Forelimb muscle (tissue), 1 donor: ENCODE data around the gene C2CD2L. TPM values are rescaled to one million over a fixed set of nuclear protein-coding genes. Genes with fewer than 3 reads are reported as not detected.
"Not testable (repeated sequence)": the region's sequence is repeated elsewhere in the genome, so short reads cannot be mapped to it uniquely, and the experiment has no call there.

Experiments used
- DNase-seq: peaks from one replicate; pipeline ENCODE4 v3.0.0-alpha.2; 2013; ENCODE audit warnings: low read depth
- polyA plus RNA-seq: library from polyadenylated mRNA; unstranded; fragments of 120-200 nt; gene quantifications from one replicate; pipeline ENCODE4 v1.2.1, GENCODE V29; 2013; ENCODE audit not compliant: insufficient read length

C2CD2L gene
- polyA plus RNA-seq, 1 donor = 6.5 TPM

DNA sequence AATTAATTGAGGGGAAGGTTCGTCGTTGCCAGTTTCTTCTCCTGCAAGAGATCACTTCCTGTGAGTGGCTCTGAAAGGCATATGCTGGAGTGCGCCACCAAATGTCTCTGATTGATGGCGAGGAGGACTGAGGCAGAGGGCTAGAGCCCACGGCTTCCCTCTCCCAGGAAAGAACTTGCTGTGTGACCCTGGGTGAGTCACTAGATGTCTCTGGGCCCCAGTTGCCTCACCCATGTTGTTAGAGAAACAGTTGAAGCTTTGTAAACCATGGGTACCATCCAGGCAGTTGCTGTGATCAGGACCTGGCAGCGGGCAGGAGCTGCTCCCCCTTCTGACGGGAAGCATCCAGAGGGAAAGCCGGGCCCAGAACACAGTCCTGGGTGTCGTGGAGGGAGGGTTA is 44.9 kb downstream of the C2CD2L start:
- DNase-seq = no peak

GRCh38 chr11:119152604-119153003 is 45.5 kb downstream of the C2CD2L start:
- DNase-seq = no peak

DNA sequence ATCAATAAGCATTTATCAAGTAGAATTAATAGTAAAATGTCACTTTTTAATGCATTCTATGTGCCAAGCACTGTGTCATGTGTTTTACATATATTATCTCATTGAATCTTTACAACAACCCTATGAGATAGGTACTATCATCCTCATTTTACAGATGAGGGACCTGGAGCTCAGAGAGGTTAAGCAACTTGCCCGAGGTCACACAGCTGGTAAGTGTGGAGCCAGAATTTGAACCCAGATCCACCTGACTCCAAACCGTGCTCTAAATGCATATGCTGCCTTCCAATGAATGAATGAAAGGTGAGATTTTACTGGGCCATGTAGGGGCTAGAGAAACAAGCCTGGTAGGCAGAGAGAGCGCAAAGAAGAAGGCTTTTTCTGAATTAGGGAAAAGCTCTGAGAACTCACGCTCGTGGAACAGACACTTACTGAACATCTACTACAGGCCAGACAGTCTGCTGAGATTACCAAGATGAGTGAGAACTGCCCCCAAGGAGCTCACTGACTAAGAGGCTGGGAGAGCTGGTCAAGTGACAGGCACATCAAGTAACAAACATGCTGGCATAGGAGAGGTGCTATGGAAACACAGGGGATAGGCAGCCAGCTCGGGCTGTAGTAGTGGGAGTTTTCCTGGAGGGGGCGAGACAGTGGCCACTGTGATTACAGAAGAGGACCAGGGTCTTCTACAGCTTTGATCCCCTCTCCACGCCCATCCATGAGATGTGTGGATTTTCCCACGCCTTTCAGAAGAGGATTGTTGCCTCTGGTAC is 46.1 kb downstream of the C2CD2L start:
- no peak for DNase-seq

DNA sequence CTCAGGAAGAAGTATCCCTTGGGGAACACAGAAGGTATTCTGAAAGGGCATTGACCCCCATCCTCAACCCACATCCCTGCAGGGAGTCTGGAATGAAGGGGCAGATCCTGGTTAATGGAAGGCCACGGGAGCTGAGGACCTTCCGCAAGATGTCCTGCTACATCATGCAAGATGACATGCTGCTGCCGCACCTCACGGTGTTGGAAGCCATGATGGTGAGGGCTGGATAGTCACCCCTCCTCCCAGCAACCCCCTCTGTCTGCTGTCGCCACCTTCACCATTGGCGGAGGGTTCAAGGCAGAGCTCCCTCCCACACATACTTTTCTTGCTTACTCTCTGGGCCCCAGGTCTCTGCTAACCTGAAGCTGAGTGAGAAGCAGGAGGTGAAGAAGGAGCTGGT is 47.0 kb downstream of the C2CD2L start:
- no peak for DNase-seq

DNA sequence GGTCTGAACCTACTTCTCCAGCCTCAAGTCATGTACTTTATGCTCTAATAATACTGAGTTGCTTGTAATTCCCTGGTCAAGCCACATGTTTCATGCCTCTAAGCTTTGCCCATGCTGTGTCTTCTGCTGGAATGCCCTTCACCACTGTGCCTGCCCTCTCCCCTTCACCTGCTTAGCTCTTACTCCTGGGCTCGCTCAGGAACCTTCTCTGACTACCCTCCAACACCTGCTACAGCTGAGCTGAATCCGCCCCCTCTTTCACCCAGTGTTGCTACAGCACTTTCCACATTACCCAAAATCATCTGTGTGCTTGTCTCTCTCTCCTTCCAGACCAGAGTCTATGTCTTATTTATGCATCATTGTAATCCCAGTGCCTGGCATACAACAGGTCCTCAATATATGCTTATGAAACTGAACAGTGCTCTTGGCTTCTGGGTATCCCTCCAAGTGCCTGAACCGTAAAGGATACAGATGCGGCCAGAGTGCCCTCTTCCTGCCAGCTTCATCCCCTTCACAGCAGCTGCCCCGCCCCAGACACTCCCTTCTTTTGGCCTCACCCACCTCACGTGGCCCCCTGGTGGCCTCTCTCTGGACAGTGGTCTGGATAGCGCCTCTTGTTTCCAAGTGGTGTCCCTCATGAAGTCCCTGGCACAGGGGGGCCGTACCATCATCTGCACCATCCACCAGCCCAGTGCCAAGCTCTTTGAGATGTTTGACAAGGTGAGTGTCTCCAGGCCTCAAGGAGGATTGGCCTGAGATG is 48.8 kb downstream of the C2CD2L start:
- no peak for DNase-seq

DNA sequence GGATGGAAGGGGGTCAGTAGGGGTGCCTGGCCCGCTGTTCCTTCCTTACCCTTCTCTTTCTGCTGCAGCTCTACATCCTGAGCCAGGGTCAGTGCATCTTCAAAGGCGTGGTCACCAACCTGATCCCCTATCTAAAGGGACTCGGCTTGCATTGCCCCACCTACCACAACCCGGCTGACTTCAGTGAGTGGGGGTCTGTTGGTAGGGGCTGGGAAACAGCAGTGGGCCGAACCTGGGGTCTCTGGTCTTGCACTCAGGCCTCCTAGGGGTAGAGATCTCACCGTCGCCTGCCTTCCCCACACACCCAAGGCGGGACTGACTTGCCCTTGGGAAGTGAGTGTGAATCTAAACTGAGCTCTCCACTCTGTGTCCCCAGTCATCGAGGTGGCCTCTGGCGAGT is 49.4 kb downstream of the C2CD2L start:
- no peak for DNase-seq

GRCh38 chr11:119157063-119157462 is 49.9 kb downstream of the C2CD2L start:
- DNase-seq = no peak

- DNase-seq = no peak
Measured at GRCh38 chr11:119158467-119158866, 51.3 kb downstream of the C2CD2L start.

DNA sequence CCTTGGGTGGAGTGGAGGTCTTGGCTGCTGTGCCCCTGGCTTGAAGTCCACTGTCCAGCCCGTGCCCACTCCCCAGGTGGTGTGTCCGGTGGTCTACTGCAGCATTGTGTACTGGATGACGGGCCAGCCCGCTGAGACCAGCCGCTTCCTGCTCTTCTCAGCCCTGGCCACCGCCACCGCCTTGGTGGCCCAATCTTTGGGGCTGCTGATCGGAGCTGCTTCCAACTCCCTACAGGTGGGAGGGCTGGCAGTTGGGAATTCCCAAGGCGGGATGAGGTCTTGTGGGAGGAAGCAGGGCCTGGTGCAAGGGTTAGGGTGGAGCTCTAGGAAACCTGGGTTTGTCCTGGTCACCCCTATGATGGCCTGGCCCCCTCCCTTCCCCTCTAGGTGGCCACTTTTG is 53.0 kb downstream of the C2CD2L start:
- DNase-seq = no peak

- no peak for DNase-seq
Measured at GRCh38 chr11:119161871-119162270, 54.7 kb downstream of the C2CD2L start.

DNA sequence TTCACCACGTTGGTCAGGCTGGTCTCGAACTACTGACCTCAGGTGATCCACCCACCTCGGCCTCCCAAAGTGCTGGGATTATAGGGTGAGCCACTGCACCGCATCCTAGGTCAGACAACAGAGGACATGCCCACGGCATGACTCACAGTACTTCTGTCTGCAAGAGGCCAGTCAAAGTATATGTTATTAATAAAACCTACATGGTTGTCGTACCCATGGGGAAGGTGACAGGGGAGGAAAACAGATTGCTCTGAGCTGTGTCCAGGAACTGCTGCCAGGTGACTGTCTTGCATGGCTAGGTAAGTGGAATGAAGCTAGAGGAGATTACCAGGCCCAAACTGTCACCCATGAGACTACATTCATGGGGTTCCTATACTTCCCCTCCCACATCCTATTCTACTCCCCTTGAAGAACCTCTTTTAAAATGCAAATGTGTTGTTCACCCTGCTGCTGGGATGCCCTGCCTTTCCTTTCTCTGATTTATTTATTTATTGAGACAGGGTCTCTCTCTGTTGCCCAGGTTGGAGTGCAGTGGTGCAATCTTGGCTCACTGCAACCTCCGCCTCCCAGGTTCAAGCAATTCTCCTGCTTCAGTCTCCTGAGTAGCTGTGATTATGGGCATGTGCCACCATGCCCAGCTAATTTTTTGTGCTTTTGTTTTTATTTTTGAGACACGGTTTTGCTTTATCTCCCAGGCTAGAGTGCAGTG is 59.4 kb downstream of the C2CD2L start:
- DNase-seq = no peak

DNA sequence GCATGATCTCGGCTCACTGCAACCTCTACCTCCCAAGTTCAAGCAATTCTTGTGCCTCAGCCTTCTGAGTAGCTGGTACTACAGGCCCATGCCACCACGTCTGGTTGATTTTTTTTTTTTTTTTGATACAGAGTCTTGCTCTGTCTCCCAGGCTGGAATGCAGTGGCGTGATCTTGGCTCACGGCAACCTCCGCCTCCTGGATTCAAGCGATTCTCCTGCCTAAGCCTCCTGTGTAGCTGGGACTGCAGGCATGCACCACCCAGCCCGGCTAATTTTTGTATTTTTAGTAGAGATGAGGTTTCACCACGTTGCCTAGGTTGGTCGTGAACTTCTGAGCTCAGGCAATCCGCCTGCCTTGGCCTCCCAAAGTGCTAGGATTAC is 59.9 kb downstream of the C2CD2L start:
- not testable (repeated sequence) for DNase-seq

DNA sequence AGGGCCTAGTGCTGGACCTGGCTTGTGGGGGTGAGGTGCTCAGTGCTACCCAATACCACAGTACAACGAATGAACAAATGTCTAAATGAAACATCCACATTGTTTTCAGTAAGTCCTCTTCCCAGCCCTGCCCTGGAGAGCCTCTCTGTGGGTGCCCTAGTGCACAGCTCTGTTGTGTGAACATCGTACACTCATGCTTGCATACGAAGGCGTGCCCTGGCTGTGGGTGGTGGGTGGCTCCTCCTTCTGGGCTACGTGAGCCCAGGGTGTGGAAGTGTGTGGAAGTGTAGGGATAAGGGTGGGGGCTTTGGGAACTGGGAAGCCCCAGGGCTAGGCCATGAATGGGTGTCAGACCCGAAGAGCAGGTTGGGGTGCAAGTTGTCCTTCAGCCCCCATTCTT is 60.8 kb downstream of the C2CD2L start:
- DNase-seq = no peak

Other genes with a start within 250 kb of the C2CD2L start
- gene CXCR5, start 223.5 kb upstream of the C2CD2L start, polyA plus RNA-seq = not detected
- 74.4 TPM for gene BCL9L, start 181.4 kb upstream of the C2CD2L start, polyA plus RNA-seq
- gene UPK2, start 151.0 kb upstream of the C2CD2L start, polyA plus RNA-seq = 1.3 TPM
- gene FOXR1, start 135.6 kb upstream of the C2CD2L start, polyA plus RNA-seq = 0.11 TPM
- gene CENATAC, start 109.2 kb upstream of the C2CD2L start, polyA plus RNA-seq = 18.5 TPM
- 1,746 TPM for gene RPS25, start 89.0 kb upstream of the C2CD2L start, polyA plus RNA-seq
- 41.5 TPM for gene TRAPPC4, start 88.6 kb upstream of the C2CD2L start, polyA plus RNA-seq
- gene SLC37A4, start 76.5 kb upstream of the C2CD2L start, polyA plus RNA-seq = 11.7 TPM
- 31.3 TPM for gene HYOU1, start 50.1 kb upstream of the C2CD2L start, polyA plus RNA-seq
- gene VPS11, start 39.5 kb upstream of the C2CD2L start, polyA plus RNA-seq = 24.6 TPM
- gene HMBS, start 22.5 kb upstream of the C2CD2L start, polyA plus RNA-seq = 22.3 TPM
- gene DPAGT1, start 5.5 kb upstream of the C2CD2L start, polyA plus RNA-seq = 26.3 TPM
- gene HINFP, start 14.2 kb downstream of the C2CD2L start, polyA plus RNA-seq = 20.2 TPM
- 0.14 TPM for gene ABCG4, start 41.7 kb downstream of the C2CD2L start, polyA plus RNA-seq
- 11.6 TPM for gene NLRX1, start 61.4 kb downstream of the C2CD2L start, polyA plus RNA-seq
- 0.19 TPM for gene NHERF4, start 78.1 kb downstream of the C2CD2L start, polyA plus RNA-seq
- gene CBL, start 99.0 kb downstream of the C2CD2L start, polyA plus RNA-seq = 11.4 TPM
- gene MCAM, start 209.8 kb downstream of the C2CD2L start, polyA plus RNA-seq = 223 TPM
- gene RNF26, start 227.2 kb downstream of the C2CD2L start, polyA plus RNA-seq = 13.0 TPM
- gene C1QTNF5, start 233.5 kb downstream of the C2CD2L start, polyA plus RNA-seq = 23.2 TPM
- gene MFRP, start 239.4 kb downstream of the C2CD2L start, polyA plus RNA-seq = not detected